MM.1S (cell line): ENCODE data around the gene TEX28.

Experiments used
- EZH2phosphoT487 ChIP-seq: fragments of 300-600 bp; sonication (generic); IDR thresholded peaks from 2 replicates; pipeline ENCODE4 v1.6.1; 2018; ENCODE audit warnings: antibody characterized with exemption, low read length
- TF ChIP-seq, protein P1 (sequence below): fragments of 300-600 bp; sonication (generic); IDR thresholded peaks from 2 replicates; pipeline ENCODE4 v1.5.1; 2016; ENCODE audit warnings: antibody characterized with exemption, low read length, mixed read lengths

DNA sequence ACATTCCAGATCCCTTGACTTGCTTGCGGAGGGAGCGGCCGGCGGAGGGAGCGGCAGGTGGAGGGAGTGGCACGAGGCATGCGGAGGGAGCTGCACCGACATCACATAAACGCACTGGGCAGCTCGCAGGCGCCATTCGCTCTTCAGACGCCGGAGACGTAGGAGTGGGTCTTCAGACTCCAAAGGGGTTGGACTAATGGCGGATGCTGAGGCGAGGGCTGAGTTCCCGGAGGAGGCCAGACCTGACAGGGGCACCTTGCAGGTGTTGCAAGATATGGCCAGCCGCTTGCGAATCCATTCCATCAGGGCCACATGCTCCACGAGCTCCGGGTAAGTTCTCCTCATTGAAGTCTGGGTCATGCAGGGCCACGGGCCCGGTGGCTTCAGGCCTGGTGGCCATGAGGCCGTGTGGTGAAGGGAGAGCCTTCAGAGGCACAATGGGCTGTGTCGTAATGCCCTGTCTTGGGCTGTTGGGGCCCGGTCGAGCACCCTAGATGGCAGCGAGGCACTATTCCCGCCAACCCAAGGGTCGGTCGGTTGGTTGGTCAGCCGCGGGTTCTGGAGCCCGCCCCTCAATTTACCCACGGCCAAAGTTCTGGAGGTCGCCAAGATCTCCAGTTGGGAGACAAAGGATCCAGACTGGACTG lies 863 bp upstream of the TEX28 start, which contains the start of gene TKTL1:
- TF ChIP-seq, protein P1, sequence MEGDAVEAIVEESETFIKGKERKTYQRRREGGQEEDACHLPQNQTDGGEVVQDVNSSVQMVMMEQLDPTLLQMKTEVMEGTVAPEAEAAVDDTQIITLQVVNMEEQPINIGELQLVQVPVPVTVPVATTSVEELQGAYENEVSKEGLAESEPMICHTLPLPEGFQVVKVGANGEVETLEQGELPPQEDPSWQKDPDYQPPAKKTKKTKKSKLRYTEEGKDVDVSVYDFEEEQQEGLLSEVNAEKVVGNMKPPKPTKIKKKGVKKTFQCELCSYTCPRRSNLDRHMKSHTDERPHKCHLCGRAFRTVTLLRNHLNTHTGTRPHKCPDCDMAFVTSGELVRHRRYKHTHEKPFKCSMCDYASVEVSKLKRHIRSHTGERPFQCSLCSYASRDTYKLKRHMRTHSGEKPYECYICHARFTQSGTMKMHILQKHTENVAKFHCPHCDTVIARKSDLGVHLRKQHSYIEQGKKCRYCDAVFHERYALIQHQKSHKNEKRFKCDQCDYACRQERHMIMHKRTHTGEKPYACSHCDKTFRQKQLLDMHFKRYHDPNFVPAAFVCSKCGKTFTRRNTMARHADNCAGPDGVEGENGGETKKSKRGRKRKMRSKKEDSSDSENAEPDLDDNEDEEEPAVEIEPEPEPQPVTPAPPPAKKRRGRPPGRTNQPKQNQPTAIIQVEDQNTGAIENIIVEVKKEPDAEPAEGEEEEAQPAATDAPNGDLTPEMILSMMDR, result no peak
- TF ChIP-seq EZH2phosphoT487, result no peak
